ENCODE results near the gene NFYC. TPM values are rescaled to one million over a fixed set of nuclear protein-coding genes. Genes with fewer than 3 reads are reported as not detected.

NFYC gene
- total RNA-seq, 6 donors from 2014 or later: 40.0 to 73.3 (median 50.9) TPM

GRCh38 chr1:40663324-40664166, 28.0 kb upstream of the NFYC start:
- DNase-seq: peak in 1 of 2 donors; percentile 45
- H3K4me3 ChIP-seq: no peak overlapping the region
- H3K27me3 ChIP-seq: no peaks in the 10 kb centered on the region
- no peaks in the 10 kb centered on the region for H3K36me3 ChIP-seq
- H3K9me3 ChIP-seq: no peaks in the 10 kb centered on the region
- TF ChIP-seq CTCF (IDR thresholded peaks at IDR 0.05) (no peak), POLR2AphosphoS5 (IDR thresholded peaks at IDR 0.05) (no peak), POLR2A (IDR thresholded peaks at IDR 0.05) (no peak), EP300 (IDR thresholded peaks at IDR 0.05) (no peak)
- 67 to 72% methylated on average over 6 to 8 of the region's 8 CpGs for WGBS, 2 donors
- H3K4me1 ChIP-seq: peaks cover 7 to 27% (median 17%) of the 10 kb centered on the region in 4 donors
- H3K27ac ChIP-seq: peak overlapping the region in 2 of 4 donors; percentile 21 to 52
- no peak for ATAC-seq (ENCODE audit: low FRiP score in 2 of 2)

GRCh38 chr1:40664167-40664537, 27.4 kb upstream of the NFYC start:
- no peak for ATAC-seq (ENCODE audit: low FRiP score in 2 of 2)
- DNase-seq: no peak
- Histone ChIP-seq H3K36me3 (no peaks in the 10 kb centered on the region), H3K9me3 (no peaks in the 10 kb centered on the region), H3K27ac (no peak overlapping the region), H3K27me3 (no peaks in the 10 kb centered on the region), H3K4me1 (peaks cover 13 to 32% (median 22%) of the 10 kb centered on the region in 4 donors), H3K4me3 (no peak overlapping the region)
- WGBS, 2 donors: 90% methylated on average over 1 of the region's 1 CpG; no CpG with 5 or more reads in 1 of the 2 donors
- TF ChIP-seq CTCF (IDR thresholded peaks at IDR 0.05): no peak
- no peak for TF ChIP-seq POLR2A (IDR thresholded peaks at IDR 0.05)
- TF ChIP-seq POLR2AphosphoS5 (IDR thresholded peaks at IDR 0.05): no peak
- TF ChIP-seq EP300 (IDR thresholded peaks at IDR 0.05): no peak

GRCh38 chr1:40664791-40665190, 26.7 kb upstream of the NFYC start:
- no peak for TF ChIP-seq POLR2A (IDR thresholded peaks at IDR 0.05)
- no peak for TF ChIP-seq EP300 (IDR thresholded peaks at IDR 0.05)
- TF ChIP-seq CTCF (IDR thresholded peaks at IDR 0.05): no peak
- no peak for TF ChIP-seq POLR2AphosphoS5 (IDR thresholded peaks at IDR 0.05)
- Histone ChIP-seq H3K4me3 (peak overlapping the region in 3 of 4 donors; percentile 86 to 94 (median 88)), H3K36me3 (no peaks in the 10 kb centered on the region), H3K9me3 (no peaks in the 10 kb centered on the region), H3K27me3 (no peaks in the 10 kb centered on the region), H3K4me1 (peaks cover 13 to 32% (median 22%) of the 10 kb centered on the region in 4 donors), H3K27ac (peak overlapping the region; percentile 12 to 83 (median 40))
- no peak for ATAC-seq (ENCODE audit: low FRiP score in 2 of 2)
- WGBS, 2 donors: 60 to 64% methylated on average over 1 to 2 of the region's 2 CpGs
- no peak for DNase-seq

- Histone ChIP-seq H3K27me3 (no peaks in the 10 kb centered on the region), H3K4me1 (peaks cover 13 to 32% (median 22%) of the 10 kb centered on the region in 4 donors), H3K4me3 (peak within 1 kb of the TSS; percentile 55 to 94 (median 87)), H3K27ac (peak within 1 kb of the TSS; percentile 24 to 83 (median 54)), H3K36me3 (no peaks in the 10 kb centered on the region), H3K9me3 (no peaks in the 10 kb centered on the region)
- DNase-seq (peak; percentile 83 to 98), ATAC-seq (ENCODE audit: low FRiP score in 2 of 2) (peak; percentile 90 to 96)
- peak in 1 of 2 donors; percentile 26 for TF ChIP-seq POLR2AphosphoS5 (IDR thresholded peaks at IDR 0.05)
- no peak for TF ChIP-seq EP300 (IDR thresholded peaks at IDR 0.05)
- TF ChIP-seq CTCF (IDR thresholded peaks at IDR 0.05): no peak
- peak in 1 of 4 donors; percentile 23 for TF ChIP-seq POLR2A (IDR thresholded peaks at IDR 0.05)
- 1 to 2% methylated on average over 10 to 40 of the region's 59 CpGs for WGBS, 2 donors
Measured at GRCh38 chr1:40665335-40666171, 26.0 kb upstream of the NFYC start, which contains the start of gene RIMS3. Gene RIMS3 (minus strand): TSS chr1:40665682. CDS start chr1:40641925, 23,757 bp downstream.
